Adrenal gland (tissue), 5 donors: ENCODE measurements around the gene IL1RAP.

Experiments
- POLR2A ChIP-seq, 2 donors: fragments of 450-650 bp; IDR thresholded peaks; one replicate each; pipeline ENCODE4 v1.6.1; 2017; ENCODE audit warnings: antibody characterized with exemption in 2 of 2, mild to moderate bottlenecking in 2 of 2, moderate library complexity in 1 of 2
- TF ChIP-seq, protein P1 (sequence below), 6 experiments: fragments of 450-650 bp in 4 of 6; fragments of 200-600 bp in 2 of 6; sonication (generic) in 1 of 6; IDR thresholded peaks; 1 replicate in 5 of 6; 2 replicates in 1 of 6; pipeline versions ENCODE4 v1.5.1 to v1.8.0; 2016 to 2021; ENCODE audit warnings: antibody characterized with exemption in 6 of 6, mild to moderate bottlenecking in 2 of 6, moderate library complexity in 1 of 6
- donor health status: DM: no; HTN: no; CAD: no.

DNA sequence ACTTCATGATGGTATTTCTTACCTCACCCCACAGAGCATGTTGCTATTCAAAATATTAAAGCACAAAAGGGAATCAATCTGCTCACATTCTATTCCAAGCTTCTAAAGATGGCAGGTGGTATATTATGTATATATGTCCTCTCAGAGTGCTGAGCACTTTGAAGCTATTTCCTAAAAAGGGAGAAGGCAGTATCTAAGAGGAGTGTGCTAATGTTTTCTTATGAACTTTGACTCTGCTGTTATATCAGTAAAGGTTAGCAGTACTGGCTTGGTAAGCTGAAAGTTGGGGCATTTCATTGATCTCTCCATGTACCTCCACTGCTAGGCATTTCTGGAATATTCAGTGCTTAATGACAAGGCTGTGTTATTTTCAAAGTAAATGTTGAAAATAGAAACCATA is 43.4 kb downstream of the IL1RAP start:
- TF ChIP-seq, protein P1, sequence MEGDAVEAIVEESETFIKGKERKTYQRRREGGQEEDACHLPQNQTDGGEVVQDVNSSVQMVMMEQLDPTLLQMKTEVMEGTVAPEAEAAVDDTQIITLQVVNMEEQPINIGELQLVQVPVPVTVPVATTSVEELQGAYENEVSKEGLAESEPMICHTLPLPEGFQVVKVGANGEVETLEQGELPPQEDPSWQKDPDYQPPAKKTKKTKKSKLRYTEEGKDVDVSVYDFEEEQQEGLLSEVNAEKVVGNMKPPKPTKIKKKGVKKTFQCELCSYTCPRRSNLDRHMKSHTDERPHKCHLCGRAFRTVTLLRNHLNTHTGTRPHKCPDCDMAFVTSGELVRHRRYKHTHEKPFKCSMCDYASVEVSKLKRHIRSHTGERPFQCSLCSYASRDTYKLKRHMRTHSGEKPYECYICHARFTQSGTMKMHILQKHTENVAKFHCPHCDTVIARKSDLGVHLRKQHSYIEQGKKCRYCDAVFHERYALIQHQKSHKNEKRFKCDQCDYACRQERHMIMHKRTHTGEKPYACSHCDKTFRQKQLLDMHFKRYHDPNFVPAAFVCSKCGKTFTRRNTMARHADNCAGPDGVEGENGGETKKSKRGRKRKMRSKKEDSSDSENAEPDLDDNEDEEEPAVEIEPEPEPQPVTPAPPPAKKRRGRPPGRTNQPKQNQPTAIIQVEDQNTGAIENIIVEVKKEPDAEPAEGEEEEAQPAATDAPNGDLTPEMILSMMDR (IDR thresholded peaks at IDR 0.05) = no peak
- no peak for TF ChIP-seq POLR2A (IDR thresholded peaks at IDR 0.05)
